GM12878 (cell line): ENCODE results near the gene CD48. TPM values are rescaled to one million over a fixed set of nuclear protein-coding genes. Genes with fewer than 3 reads are reported as not detected.
A peak's percentile ranks its signal among the peaks of the same experiment; 100 is the strongest.

Experiments used
- ATAC-seq: fragments of 200-7000 bp; cut with Tn5 transposase; 3 replicates; pipeline ENCODE4 v1.9.1; 2020; ENCODE audit warnings: mild to moderate bottlenecking, moderate library complexity
- BruUV-seq: library from RNA; stranded (reverse); fragments of 400-500 nt; replicated peaks from 2 replicates; lab custom pipeline; 2021; lab: Mats Ljungman, UMichigan
- CTCF ChIA-PET: fragments of 300-600 bp; sonication (Branson Sonifier 250); formaldehyde crosslinking; extraction: SDS; loops from one replicate; lab custom pipeline; 2021; ENCODE audit warnings: inconsistent platforms; lab: Yijun Ruan, JAX
- POLR2A ChIA-PET: fragments of 350-600 bp; formaldehyde crosslinking; extraction: SDS; loops from one replicate; lab custom pipeline; 2021; ENCODE audit warnings: inconsistent platforms; lab: Charles Lee
- RAD21 ChIA-PET: fragments of 300-600 bp; sonication (Branson Sonifier 250); formaldehyde crosslinking; loops from one replicate; lab custom pipeline; 2023; ENCODE audit warnings: antibody characterized with exemption; ENCODE audit not compliant: unreplicated experiment; lab: Charles Lee
- SMC1A ChIA-PET: fragments of 300-600 bp; sonication (Branson Sonifier 250); formaldehyde crosslinking; loops from one replicate; lab custom pipeline; 2023; ENCODE audit not compliant: unreplicated experiment, uncharacterized antibody; lab: Charles Lee
- DNase-seq: peaks from one replicate; pipeline ENCODE4 v3.0.0-alpha.2; 2011; ENCODE audit warnings: low read depth, low spot score
- FAIRE-seq: peaks from 3 replicates; lab custom pipeline; 2011; peaks lifted over from hg19 to GRCh38; lab: Jason Lieb, UNC
- H2AFZ ChIP-seq: 2 replicates; pipeline ENCODE4 v1.6.0; 2011; ENCODE audit warnings: low read depth, low read length, control low read depth; ENCODE audit not compliant: control insufficient read depth
- H3K27ac ChIP-seq: 2 replicates; pipeline ENCODE4 v1.5.1; 2011; ENCODE audit warnings: control low read depth; ENCODE audit not compliant: control insufficient read depth, insufficient read depth
- H3K27me3 ChIP-seq, 2 experiments: replicated peaks in 1 of 2; 2 replicates each; pipeline versions ENCODE4 v1.6.0 to v1.6.1; 2011; ENCODE audit warnings: low read length in 1 of 2; ENCODE audit not compliant: control insufficient read depth in 2 of 2, insufficient read depth in 2 of 2
- H3K36me3 ChIP-seq, 2 experiments: 2 replicates each; pipeline ENCODE4 v1.5.1; 2011; ENCODE audit warnings: low read length in 1 of 2; ENCODE audit not compliant: control insufficient read depth in 2 of 2, insufficient read depth in 2 of 2
- H3K4me1 ChIP-seq: 2 replicates; pipeline ENCODE4 v1.6.1; 2011; ENCODE audit warnings: mild to moderate bottlenecking, low read length, moderate library complexity, mixed read lengths; ENCODE audit not compliant: control insufficient read depth, insufficient read depth
- H3K4me2 ChIP-seq: 2 replicates; pipeline ENCODE4 v1.6.0; 2011; ENCODE audit warnings: control low read depth; ENCODE audit not compliant: control insufficient read depth, insufficient read depth
- H3K4me3 ChIP-seq: fragments of 200-600 bp; sonication (generic); 2 replicates; pipeline ENCODE4 v1.5.1; 2016
- H3K79me2 ChIP-seq: 2 replicates; pipeline ENCODE4 v1.6.0; 2011; ENCODE audit warnings: low read length; ENCODE audit not compliant: control insufficient read depth, insufficient read depth
- H3K9ac ChIP-seq: 2 replicates; pipeline ENCODE4 v1.8.0; 2011; ENCODE audit warnings: low read length, control low read depth, mixed read lengths; ENCODE audit not compliant: control insufficient read depth, insufficient read depth
- H3K9me3 ChIP-seq: replicated peaks from 3 replicates; pipeline ENCODE4 v1.5.1; 2011; ENCODE audit warnings: mild to moderate bottlenecking, low read length; ENCODE audit not compliant: control insufficient read depth, insufficient read depth
- H4K20me1 ChIP-seq: 2 replicates; pipeline ENCODE4 v1.6.0; 2011; ENCODE audit not compliant: control insufficient read depth, insufficient read depth
- ELK1 ChIP-seq: IDR thresholded peaks from 2 replicates; pipeline ENCODE4 v1.6.1; 2012; ENCODE audit warnings: low read depth, low read length, improper control_type of control experiment
- MXI1 ChIP-seq: fragments of 150-350 bp; IDR thresholded peaks from 2 replicates; pipeline ENCODE4 v1.6.1; 2011; ENCODE audit warnings: low read depth, mild to moderate bottlenecking, inconsistent platforms, low read length, improper control_type of control experiment
- POLR2A ChIP-seq: IDR thresholded peaks from 2 replicates; pipeline ENCODE4 v1.6.1; 2011; ENCODE audit warnings: low read depth, mild to moderate bottlenecking, low read length
- POLR2AphosphoS2 ChIP-seq: IDR thresholded peaks from 2 replicates; pipeline ENCODE4 v1.6.1; 2011; ENCODE audit warnings: low read depth, mild to moderate bottlenecking, low read length, improper control_type of control experiment, moderate library complexity
- POLR2AphosphoS5 ChIP-seq: IDR thresholded peaks from 2 replicates; pipeline ENCODE4 v1.6.1; 2011; ENCODE audit warnings: mild to moderate bottlenecking, low read length, inconsistent platforms
- POU2F2 ChIP-seq: IDR thresholded peaks from 3 replicates; pipeline ENCODE4 v1.6.1; 2011; ENCODE audit warnings: low read depth, mild to moderate bottlenecking, low read length, borderline replicate concordance
- SMAD5 ChIP-seq: IDR thresholded peaks from 2 replicates; pipeline ENCODE4 v1.6.1; 2016; ENCODE audit warnings: antibody characterized with exemption, low read depth
- SMC3 ChIP-seq: IDR thresholded peaks from 2 replicates; pipeline ENCODE4 v1.6.1; 2011; ENCODE audit warnings: low read length, improper control_type of control experiment, borderline replicate concordance
- TBL1XR1 ChIP-seq: IDR thresholded peaks from 2 replicates; pipeline ENCODE4 v1.6.1; 2012; ENCODE audit warnings: low read depth, low read length, improper control_type of control experiment
- USF2 ChIP-seq: IDR thresholded peaks from 2 replicates; pipeline ENCODE4 v1.6.1; 2011; ENCODE audit warnings: low read depth, low read length, improper control_type of control experiment, borderline replicate concordance
- WRNIP1 ChIP-seq: IDR thresholded peaks from 2 replicates; pipeline ENCODE4 v1.6.1; 2011; ENCODE audit warnings: low read depth, low read length, improper control_type of control experiment, borderline replicate concordance
- ZNF622 ChIP-seq: fragments of 450-650 bp; IDR thresholded peaks from 2 replicates; pipeline ENCODE4 v1.6.1; 2017; ENCODE audit warnings: mild to moderate bottlenecking, inconsistent platforms
- WGBS: methylation state at CpG from one replicate; pipeline ENCODE4 v1.1.6; 2016; ENCODE audit warnings: low lambda C conversion rate; ENCODE audit not compliant: insufficient replicate concordance, insufficient coverage; ENCODE audit errors: missing lambda C conversion rate; 5-methylcytosine and 5-hydroxymethylcytosine counted together
- in situ Hi-C: fragments of 300-500 bp; cut with MboI; formaldehyde crosslinking; loops from 9 replicates; pipeline ENCODE4 v1.14.3; 2018; ENCODE audit warnings: mixed read lengths
- intact Hi-C: fragments of 100-400 bp; cut with micrococcal nuclease; formaldehyde crosslinking; loops from one replicate; pipeline ENCODE4 v1.14.2; 2022; ENCODE audit not compliant: unreplicated experiment
- polyA plus RNA-seq, 11 experiments: library from polyadenylated mRNA; depleted of rRNA in 4 of 11; unstranded in 6 of 11; stranded (reverse) in 5 of 11; fragments of >200 nt; fragmentation: Nextera tagmentation in 4 of 11; fragmentation: Illumina TruSeq in 1 of 11; extraction: Ambion mirVana in 4 of 11; extraction: Trizol in 1 of 11; gene quantifications; 1 replicate in 1 of 11; 2 replicates in 10 of 11; pipeline versions ENCODE4 v1.2.1 to v1.2.3, GENCODE V29; 2011 to 2016; ENCODE audit warnings: inconsistent platforms in 2 of 11, missing spikeins in 2 of 11, low read depth in 1 of 11
- total RNA-seq, 4 experiments: library from RNA; depleted of rRNA in 3 of 4; stranded (reverse); fragments of >200 nt in 3 of 4; fragmentation: Illumina TruSeq in 1 of 4; extraction: Trizol in 1 of 4; gene quantifications; 2 replicates each; pipeline versions ENCODE4 v1.2.1 to v1.2.3, GENCODE V29; 2013 to 2021

CD48 gene
- total and polyA plus RNA-seq, 10 of the 15 experiments (the other 5 are each of a cell fraction or from before 2014, with no cell fraction given): 302 to 1,315 (median 430) TPM

GRCh38 chr1:160638540-160638857 lies 73.1 kb downstream of the CD48 start:
- in situ Hi-C loops: no loop called here
- ChIA-PET POLR2A (interaction anchor here (0.8 to 0.9 kb wide), 2 partner anchors 11 to 15 kb away, joined by 3 read pairs; no protein-coding TSS in a partner anchor), RAD21 (interaction anchor here (1.1 to 2.5 kb wide), 2 partner anchors 12 to 104 kb away, joined by 3 to 39 read pairs; no protein-coding TSS in a partner anchor), SMC1A (interaction anchor here (1.0 to 2.5 kb wide), 5 partner anchors 10 to 35 kb away, joined by 3 to 51 read pairs (median 10); no protein-coding TSS in a partner anchor), CTCF (interaction anchor here (1.3 to 2.2 kb wide), 3 partner anchors 8 to 138 kb away, joined by 3 to 7 read pairs (median 7); no protein-coding TSS in a partner anchor)
- H3K27me3 ChIP-seq: no peaks in the 10 kb centered on the region
- peak overlapping the region; percentile 56 for H3K4me3 ChIP-seq
- no peak for TF ChIP-seq USF2
- peak; percentile 75; the same call in 1 of the 2 replicates for TF ChIP-seq SMAD5
- no peak for TF ChIP-seq TBL1XR1
- peak; percentile 56; the same call in 1 of the 2 replicates for TF ChIP-seq POLR2AphosphoS5
- no peak for TF ChIP-seq SMC3
- no peak for TF ChIP-seq POLR2A
- TF ChIP-seq WRNIP1: 0 out of 2 replicates have a peak, but pooled peaks have one; percentile 31
- TF ChIP-seq ZNF622: no peak
- 0 out of 2 replicates have a peak, but pooled peaks have one; percentile 22 for TF ChIP-seq POLR2AphosphoS2
- 0 out of 3 replicates have a peak, but pooled peaks have one; percentile 6 for TF ChIP-seq POU2F2
- TF ChIP-seq ELK1: no peak
- no peak for TF ChIP-seq MXI1
- no peak overlapping the region for H2AFZ ChIP-seq
- peaks cover 90% of the 10 kb centered on the region for H3K79me2 ChIP-seq
- peaks cover 16 to 43% of the 10 kb centered on the region in 2 experiments for H3K36me3 ChIP-seq
- intact Hi-C loops: no loop called here
- H3K4me1 ChIP-seq: peaks cover 50% of the 10 kb centered on the region
- H3K27ac ChIP-seq: peak overlapping the region; percentile 77
- FAIRE-seq (no peak), DNase-seq (no peak), ATAC-seq (no peak)
- BruUV-seq: TSS peak; percentile 83
- peak overlapping the region; percentile 59 for H3K9ac ChIP-seq
- H3K4me2 ChIP-seq: peak overlapping the region; percentile 85
- 57% methylated on average over 3 of the region's 3 CpGs for WGBS
- no peaks in the 10 kb centered on the region for H4K20me1 ChIP-seq
- no peaks in the 10 kb centered on the region for H3K9me3 ChIP-seq
